Measurements from ENCODE around the gene ATP6V0C.
"Not testable (repeated sequence)": the region's sequence is repeated elsewhere in the genome, so short reads cannot be mapped to it uniquely, and the experiment has no call there.

ATP6V0C gene

DNA sequence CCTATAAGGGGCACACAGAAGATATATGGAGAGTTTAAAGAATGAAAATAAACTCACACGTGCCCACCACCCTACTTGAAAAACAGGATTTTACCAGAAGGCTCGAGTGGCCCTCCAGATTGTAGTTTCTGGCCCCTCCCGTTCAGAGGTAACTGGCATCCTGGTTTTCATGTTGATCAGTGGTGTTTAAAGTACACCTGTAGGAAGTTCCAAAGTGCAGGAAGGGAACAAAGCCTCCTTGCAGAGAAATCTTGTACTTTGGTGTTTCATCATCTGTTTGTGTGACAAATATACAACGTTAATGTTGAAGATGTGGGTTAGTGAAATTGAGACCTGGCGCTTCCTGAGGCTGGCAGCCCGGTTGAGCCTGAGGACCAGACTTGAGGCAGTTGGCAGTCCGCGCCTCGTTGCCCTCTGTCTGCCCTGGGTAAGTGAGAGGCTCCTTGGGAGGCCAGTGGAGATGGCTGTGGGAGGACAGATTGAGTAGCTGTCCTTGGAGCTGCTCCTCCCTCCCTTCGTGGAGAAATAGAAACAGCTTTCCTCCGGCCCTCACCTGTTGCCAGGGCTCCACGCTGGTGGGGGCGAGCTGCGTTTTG is 36.6 kb downstream of the ATP6V0C start:
- DNase-seq (ENCODE audit: low read depth, low spot score), result not testable (repeated sequence)

DNA sequence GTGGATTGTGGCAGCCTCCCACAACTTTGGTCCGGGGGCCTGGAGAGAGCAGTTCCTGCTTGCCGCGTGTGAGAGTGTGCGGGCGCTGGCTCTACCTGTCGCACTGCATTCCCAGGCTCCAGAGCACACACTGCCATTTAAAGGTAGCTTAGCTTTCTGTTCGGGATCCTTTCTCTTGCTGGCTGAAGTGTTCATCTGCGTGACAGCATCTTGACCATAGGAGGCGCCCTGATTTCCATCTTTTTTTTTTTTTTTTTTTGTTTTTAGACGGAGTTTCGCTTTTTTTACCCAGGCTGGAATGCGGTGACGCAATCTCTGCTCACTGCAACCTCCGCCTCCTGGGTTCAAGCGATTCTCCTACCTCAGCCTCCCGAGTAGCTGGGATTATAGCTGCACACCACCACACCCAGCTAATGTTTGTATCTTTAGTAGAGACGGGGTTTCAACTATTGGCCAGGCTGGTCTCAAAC is 37.7 kb downstream of the ATP6V0C start:
- DNase-seq (ENCODE audit: low read depth, low spot score), result not testable (repeated sequence)

DNA sequence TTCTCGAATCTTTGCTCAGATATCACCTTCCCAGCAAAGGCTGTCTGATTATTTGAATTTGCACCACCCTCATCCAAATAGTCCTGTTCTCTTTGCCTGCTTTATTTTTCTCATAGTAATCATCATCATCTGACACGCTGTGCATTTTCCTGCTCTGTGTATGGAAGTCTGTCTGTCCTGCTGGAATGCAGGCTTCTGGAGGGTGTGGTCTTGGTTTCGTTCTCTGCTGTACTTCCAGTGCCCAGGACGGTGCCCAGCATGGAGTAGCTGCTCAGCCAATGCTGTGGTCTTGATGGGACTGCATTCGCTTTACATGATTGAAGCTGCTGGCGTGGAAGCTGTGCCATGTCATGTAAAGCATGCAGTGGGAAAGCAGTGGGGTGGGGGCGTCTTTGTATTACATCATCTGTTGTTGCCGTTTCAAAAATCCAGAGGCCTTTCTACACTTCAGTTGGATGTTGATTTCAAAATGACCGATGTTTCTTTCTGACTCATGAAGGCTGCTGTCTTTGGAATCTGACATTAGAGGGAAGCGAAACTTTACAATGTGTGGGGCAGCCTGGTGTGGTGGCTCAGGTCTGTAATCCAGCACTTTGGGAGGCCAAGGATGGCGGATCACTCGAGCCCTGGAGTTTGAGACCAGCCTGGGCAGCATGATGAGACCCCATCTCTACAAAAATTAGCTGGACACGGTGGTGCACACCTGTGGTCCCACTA is 41.1 kb downstream of the ATP6V0C start:
- DNase-seq (ENCODE audit: low read depth, low spot score), result not testable (repeated sequence)

DNA sequence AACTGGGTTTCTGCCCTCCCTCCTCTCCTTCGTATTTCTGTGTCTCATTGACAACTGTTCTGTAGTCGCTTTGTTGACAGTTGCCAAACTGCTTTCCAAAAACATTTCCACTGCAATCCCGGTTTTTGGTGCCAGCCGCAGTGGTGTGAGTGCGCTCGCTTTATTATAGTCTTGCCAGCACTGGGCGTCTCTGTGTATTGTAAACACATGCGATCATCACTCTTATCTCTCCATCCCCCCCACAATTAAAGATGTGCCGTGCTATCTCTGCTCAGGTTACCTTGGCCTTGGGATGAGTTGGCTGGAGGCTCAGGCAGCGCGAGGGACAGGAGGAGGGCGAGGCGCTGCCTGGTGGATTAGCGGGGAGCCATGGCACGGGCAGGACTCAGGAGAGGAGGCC is 43.4 kb downstream of the ATP6V0C start:
- not testable (repeated sequence) for DNase-seq (ENCODE audit: low read depth, low spot score)

DNA sequence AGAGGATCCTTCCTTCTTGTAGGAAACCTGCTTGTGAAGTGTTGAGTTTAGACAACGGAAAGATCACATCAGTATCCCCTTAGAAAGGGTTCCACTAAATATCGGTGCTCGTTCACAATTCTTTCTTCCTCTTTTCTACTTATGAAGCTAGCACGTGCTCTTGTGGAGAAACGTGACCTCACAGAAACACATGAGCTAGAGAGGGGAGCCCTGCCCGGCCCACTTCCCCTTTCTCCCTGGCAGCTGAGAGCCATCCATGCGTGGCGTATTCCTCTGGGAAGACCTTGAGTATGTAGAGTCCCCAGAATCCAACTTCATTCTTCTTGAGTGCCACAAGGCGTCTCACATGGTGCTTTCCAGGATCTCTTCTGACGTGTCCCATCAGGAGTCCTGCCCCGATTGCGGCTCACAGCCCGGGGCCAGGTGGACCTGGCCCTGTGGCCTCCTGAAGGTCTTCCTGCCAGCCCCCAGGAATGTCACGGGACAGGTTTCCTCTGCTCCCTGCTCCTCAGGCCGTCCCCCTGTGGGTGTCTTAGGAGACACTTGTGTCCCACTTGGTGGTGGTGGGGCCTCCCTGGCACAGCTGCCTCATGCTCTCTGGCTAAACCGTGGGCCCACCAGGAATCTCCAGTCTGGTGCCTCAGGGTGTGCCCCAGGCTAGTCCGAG is 46.5 kb downstream of the ATP6V0C start:
- DNase-seq (ENCODE audit: low read depth, low spot score), result not testable (repeated sequence)

DNA sequence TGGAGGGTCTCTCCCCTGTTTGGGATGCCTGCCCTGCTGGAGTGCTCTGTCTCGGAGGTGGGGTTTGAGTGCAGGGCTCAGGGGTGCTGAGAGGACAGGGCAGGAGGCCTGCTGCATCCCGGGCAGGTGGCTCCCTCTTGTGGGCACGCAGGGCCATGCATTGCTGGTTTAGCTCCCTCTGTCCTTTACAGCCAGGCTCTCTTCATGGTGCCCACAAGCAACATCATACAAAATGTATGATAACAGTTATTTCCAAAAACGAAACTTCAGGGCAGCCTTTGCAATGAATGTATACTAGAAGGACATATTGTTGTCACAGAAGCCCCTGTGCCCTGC is 47.0 kb downstream of the ATP6V0C start:
- not testable (repeated sequence) for DNase-seq (ENCODE audit: low read depth, low spot score)

DNA sequence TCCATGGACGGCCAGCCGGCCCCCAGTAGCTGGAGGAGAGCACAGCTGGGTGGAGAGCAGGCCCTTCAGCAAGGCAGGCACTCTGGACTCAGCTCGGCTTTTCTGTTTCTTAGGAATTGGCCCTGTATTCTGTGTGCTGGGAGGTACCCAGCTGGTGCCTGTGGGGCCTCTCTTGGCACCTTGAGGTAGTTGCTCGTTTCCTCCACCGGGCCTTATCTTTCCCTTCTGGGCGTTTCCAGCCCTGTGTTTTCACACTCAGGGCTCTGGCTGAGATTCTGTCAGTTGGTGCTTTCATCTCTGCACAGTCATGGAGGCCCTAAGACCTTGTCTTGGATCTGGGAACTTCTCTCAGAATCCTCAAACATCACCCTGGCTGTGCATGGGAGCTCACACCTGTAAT is 53.8 kb downstream of the ATP6V0C start:
- DNase-seq (ENCODE audit: low read depth, low spot score), result not testable (repeated sequence)

DNA sequence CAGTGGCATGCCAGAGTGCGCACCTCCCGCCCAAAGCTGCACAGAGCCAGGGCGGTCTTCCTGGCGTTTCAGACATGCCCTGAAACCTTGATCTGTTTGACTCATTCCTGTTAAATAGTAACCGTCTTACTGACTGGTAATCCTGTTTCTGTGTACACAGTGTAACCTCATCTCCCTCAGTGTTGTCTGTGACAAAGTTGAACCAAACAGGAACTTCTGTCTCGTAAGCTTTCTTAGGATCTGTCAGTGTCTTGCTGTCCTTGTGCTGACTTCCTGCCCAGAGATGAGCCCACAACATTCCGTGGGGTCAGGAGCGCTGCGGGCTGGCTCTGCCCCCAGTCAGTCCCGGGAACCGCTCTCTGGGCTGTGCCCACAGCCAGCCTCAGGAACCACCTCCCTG is 54.8 kb downstream of the ATP6V0C start:
- not testable (repeated sequence) for DNase-seq (ENCODE audit: low read depth, low spot score)
